GM19238 (cell line): ENCODE results near the gene RPS6KA4.

Source experiments
- DNase-seq: peaks from one replicate; pipeline ENCODE4 v3.0.0; 2011; ENCODE audit warnings: low spot score; ENCODE audit not compliant: insufficient read length

RPS6KA4 gene

GRCh38 chr11:64324692-64325469 lies 34.1 kb upstream of the RPS6KA4 start:
- DNase-seq = no peak

GRCh38 chr11:64327375-64327774 lies 31.6 kb upstream of the RPS6KA4 start:
- no peak for DNase-seq

- DNase-seq = no peak
These were observed 31.0 kb upstream of the RPS6KA4 start for GRCh38 chr11:64327993-64328392.

- DNase-seq = no peak
These were observed 28.1 kb upstream of the RPS6KA4 start for GRCh38 chr11:64330888-64331287.

- peak; percentile 66 for DNase-seq
These were observed 27.2 kb upstream of the RPS6KA4 start for GRCh38 chr11:64331569-64332371.

- no peak for DNase-seq
These were observed 25.4 kb upstream of the RPS6KA4 start for GRCh38 chr11:64333556-64333955.

GRCh38 chr11:64334764-64335735 lies 23.9 kb upstream of the RPS6KA4 start:
- DNase-seq = peak; percentile 86

GRCh38 chr11:64337538-64338249 lies 21.3 kb upstream of the RPS6KA4 start:
- no peak for DNase-seq

GRCh38 chr11:64338716-64339115 lies 20.2 kb upstream of the RPS6KA4 start:
- DNase-seq = no peak

- no peak for DNase-seq
These were observed 19.7 kb upstream of the RPS6KA4 start for GRCh38 chr11:64339286-64339685.

- peak; percentile 97 for DNase-seq
These were observed 19.1 kb upstream of the RPS6KA4 start, which contains the start of gene CCDC88B for GRCh38 chr11:64339754-64340408. Gene CCDC88B (plus strand): TSS chr11:64340204. CDS start chr11:64340267, 63 bp downstream.

- peak; percentile 77 for DNase-seq
These were observed 18.2 kb upstream of the RPS6KA4 start for GRCh38 chr11:64340671-64341335.

- no peak for DNase-seq
These were observed 17.5 kb upstream of the RPS6KA4 start for GRCh38 chr11:64341429-64341828.

GRCh38 chr11:64341851-64342791 lies 16.8 kb upstream of the RPS6KA4 start:
- peak; percentile 96 for DNase-seq

GRCh38 chr11:64342869-64343745 lies 15.9 kb upstream of the RPS6KA4 start:
- no peak for DNase-seq

GRCh38 chr11:64343767-64344559 lies 15.0 kb upstream of the RPS6KA4 start:
- DNase-seq = no peak

GRCh38 chr11:64344787-64345186 lies 14.2 kb upstream of the RPS6KA4 start:
- no peak for DNase-seq
